Activated CD4-positive, alpha-beta T cell treated with anti-CD3 and anti-CD28 coated beads for 48 hours (primary cell): ENCODE measurements around the gene BMP10.
A peak's percentile ranks its signal among the peaks of the same experiment; 100 is the strongest.
"Not testable (repeated sequence)": the region's sequence is repeated elsewhere in the genome, so short reads cannot be mapped to it uniquely, and the experiment has no call there.

Experiments
- DNase-seq: peaks from one replicate; pipeline ENCODE4 v3.0.0-alpha.2; 2020

Gene BMP10

GRCh38 chr2:68871159-68871764 is at the start of gene BMP10:
Gene BMP10, minus strand, starts transcription at chr2:68871397. Its CDS starts 39 bp downstream, at chr2:68871358.
- no peak for DNase-seq

- DNase-seq, result no peak
These were observed 49.4 kb upstream of the BMP10 start for GRCh38 chr2:68920481-68921170.

GRCh38 chr2:68918497-68918896 is 47.3 kb upstream of the BMP10 start:
- DNase-seq, result no peak

DNA sequence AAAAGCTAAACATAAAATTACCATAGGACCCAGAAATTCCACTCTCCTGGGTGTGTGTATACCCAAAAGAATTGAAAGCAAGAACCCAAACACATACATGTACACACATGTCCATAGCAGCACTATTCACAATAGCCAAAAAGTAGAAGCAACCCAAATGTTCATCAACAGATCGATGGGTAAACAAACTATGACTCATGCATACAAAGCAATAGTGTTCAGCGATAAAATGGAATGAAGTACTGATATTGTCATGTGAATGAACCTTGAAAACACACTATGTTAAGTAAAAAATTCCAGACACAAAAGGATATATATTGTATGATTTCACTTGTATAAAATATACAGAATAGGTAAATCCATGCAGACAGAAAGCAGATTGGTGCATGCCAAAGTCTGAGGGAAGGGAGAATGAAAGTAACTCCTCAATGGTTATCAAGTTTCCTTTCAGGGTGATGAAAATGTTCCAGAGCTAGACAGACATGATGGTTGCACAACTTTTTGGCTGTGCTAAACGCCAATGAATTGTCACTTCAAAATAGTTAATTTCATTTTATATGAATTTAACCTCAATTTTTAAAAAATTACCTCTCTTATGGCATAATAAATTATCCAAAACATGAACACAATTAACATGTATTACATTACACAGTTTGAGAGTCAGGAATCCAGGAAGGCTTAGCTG is 46.0 kb upstream of the BMP10 start:
- DNase-seq, result no peak

DNA sequence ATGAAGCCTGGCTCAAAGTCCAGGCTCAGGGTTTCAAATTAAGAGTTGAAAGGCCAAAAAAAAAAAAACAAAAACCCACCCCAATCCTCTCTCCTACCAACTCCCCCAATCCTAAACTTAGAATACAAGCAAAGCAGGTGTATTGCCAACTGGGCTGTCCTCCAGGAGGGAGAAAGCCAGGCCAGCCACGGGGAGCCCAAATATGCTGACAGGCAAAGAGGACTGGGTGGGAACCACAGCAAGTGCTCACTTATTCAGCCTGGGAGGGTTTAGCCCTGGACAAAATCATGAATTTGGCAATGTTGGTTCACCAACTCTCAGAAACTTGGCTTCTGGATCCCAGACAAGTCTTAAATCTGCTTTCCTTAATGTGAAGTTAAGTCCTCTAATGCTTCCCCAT is 45.0 kb upstream of the BMP10 start:
- DNase-seq, result no peak

GRCh38 chr2:68915393-68915792 is 44.2 kb upstream of the BMP10 start:
- no peak for DNase-seq

DNA sequence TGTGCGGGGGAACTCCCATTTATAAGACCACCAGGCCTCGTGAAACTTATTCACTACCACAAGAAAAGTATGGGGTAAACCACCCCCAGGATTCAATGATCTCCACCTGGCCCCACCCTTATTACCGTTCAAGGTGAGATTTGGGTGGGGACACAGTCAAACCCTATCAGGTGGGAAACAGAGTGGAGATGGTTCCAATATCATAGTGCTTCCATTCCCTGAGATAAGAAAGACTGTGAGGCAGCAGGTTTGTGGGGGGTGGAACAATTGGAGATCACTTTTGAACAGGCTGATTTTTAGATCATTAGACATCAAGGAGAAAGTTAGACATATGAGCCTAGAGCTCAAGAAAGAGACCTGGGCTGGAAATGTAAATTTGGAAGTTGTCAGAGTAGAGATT is 42.2 kb upstream of the BMP10 start:
- no peak for DNase-seq

DNA sequence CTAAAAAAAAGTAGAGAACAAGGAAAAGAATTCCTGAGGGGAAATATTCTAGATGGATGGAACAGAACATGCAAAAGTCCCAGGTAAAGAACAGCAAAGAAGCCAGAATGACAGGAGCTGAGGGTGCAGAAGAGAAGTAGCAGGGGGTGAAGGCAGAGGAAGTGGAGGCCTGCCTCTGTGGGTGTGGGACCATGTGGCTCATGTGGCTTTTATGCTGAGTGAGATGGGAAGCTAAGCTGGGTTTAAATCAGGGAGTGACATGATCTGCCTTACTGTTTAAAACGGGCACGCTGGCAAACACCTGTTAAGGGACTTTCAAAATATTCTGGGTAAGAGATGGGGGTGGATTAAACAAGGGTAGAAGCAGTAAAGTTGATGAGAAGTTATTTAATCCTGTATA is 41.5 kb upstream of the BMP10 start:
- peak; percentile 54 for DNase-seq

- no peak for DNase-seq
These were observed 40.9 kb upstream of the BMP10 start for GRCh38 chr2:68912111-68912510.

DNA sequence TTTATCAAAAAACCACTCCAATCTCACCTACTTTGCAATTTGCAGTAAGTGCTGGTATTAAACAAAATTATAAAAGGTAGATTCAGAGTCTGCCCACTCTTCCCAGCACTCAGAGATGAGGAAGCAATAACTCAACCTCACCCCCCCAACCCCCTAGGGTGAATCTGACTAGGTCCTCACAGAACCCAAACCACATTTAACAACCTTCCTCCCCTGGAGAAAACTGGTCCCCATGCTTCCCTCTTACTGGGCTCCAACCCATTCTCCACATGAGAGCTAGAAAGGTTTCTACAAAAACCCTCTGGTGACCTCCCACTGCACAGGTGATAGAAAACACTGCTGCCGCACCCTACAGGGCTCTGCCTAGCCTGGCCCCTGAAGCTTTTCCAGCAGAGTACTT is 40.5 kb upstream of the BMP10 start:
- DNase-seq, result peak; percentile 31

DNA sequence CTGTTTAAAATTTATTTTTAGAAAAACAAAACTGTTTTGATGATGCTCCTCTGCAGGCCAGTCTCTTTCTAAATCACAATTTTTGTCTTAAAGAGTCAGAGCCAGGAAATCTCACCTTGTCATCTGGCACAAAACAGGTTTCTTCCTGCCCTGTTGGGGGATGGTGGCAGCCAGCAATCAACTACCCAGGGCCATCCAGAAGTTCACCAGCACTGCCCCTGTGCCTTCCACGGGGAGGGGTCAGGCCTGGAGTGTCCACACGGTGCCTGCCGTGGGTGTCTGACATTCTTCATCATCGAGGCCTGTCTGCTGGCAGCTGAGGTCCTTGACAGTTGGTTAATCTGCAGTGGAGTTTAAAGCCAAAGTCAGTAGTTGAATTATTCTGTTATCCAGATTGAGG is 40.0 kb upstream of the BMP10 start:
- DNase-seq, result no peak

DNA sequence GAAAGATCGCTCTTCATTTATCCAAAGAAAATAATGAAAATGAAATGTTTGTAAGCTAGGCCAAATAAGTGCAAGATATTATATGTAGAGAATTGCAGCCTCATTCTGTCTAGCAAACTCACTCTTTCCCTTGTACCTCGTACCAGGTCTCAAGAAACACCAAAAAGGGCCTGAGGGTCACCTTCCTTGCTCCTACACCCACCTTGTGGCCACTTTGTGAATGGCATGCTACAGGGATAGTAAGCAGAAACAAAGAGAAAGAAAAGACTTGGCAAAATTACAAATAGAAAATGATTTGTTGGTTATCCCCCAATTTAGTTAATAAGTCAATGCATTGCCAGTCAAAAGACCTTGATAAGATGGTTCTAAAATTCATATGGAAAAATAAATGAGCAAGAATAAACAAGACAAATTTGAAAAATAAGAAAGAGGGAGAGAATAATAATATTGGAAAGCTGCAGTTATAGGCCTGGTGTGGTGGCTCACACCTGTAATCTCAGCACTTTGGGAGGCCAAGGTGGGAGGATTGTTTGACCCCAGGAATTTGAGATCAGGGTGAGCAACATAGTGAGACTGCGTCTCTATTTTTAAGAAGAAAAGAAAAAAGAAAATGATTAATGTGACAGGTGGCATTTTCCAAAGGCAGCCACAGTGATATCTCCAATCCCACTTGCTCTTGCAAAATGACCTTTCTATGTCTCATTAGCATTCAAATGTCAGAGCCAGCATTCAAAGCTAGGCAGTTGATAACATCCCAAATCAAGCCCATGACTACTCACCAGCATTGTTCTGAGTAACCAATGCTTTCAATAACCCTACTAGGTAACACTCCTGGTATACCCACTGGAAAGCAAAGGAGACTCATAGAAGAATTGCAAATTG is 38.8 kb upstream of the BMP10 start:
- DNase-seq, result peak; percentile 86

DNA sequence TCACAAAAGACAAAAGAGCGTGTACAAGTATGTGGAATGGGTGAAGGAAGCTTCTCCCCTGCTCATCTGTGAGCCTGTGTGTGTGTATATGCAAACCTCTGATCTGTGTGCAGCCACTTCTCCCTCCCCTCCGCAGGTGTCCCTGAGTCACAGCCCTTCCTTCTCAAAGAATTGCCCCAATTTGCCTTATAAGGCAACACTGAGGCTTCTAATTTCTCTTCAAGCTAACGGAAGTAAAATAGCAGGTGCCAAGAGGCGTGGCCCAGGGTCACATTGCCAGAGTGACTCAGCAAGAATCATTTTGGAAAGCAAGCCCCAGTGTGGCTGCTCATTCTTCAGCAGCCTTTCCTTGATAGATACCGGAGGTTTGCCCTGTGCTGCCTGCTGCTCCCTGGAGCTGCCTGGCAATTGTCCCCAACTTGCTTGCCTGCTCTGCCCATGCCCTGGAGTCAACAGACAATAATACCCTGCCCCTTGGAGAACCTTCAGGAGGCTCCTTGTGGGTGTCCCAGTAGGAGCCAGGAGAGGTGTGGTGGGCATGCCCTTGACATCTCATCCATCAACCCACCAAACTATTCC is 37.3 kb upstream of the BMP10 start:
- DNase-seq, result peak; percentile 90

DNA sequence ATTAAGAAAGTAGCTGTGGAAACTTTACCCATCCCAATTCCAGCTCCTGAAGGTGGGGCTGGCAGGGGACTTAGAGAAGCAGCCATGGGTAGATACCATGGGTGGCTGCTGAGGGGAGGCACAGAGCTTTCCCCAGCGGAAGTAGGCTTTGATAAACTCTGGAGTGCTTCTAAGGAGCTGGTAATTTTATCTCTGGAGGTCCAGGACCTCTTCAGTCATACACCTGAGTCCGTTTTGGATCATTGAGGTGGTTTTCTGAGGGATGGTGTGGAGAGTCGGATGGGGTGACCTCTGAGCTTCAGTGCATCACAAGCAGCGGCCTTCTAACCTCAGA is 36.7 kb upstream of the BMP10 start:
- no peak for DNase-seq

DNA sequence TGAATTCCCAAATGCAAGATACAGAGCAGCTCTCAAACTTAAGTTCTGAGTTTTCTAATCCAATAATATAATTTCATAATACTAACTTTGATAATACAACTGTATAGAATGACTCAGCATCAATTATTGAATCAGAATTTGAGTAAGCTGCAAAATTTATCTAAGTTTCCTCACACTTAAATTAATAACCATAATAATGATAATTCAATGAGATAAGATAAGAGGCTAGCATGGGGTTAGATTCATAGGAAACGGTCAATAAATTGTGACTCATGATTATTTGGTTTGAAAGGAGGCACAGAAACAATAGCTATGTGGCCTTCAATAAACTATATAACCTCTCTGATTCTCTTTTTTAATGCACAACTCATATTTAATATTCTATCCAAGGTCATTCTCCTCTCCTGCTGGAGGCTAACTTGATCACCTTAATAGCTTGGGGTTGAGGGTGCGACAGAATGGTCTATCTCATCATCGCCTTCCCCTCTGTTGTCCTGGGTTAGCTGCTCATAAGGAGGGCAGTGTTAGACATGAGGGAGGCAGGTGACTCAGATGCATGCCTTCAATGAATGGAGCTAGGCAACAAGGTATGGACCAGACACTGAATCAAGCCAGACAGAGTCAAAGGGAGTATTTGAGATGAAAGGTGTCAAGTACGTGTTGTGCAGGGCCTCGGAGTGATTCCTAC is 36.2 kb upstream of the BMP10 start:
- DNase-seq, result peak; percentile 22

- no peak for DNase-seq
These were observed 35.5 kb upstream of the BMP10 start for GRCh38 chr2:68906716-68907115.

DNA sequence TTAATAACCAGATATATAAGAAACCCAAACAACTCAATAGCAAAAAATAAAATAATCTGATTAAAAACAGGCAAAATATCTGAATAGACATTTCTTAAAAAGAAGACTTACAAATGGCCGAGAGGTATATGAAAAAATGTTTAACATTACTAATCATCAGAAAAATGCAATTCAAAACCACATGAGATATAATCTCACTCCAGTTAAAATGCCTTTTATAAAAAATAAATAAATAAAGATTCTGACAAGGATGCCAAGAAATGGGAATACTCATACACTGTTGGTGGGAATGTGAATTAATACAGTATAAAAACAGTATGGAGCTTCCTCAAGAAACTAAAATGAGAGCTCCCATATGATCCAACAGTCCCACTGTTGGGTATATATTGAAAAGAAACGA is 33.9 kb upstream of the BMP10 start:
- DNase-seq, result no peak

DNA sequence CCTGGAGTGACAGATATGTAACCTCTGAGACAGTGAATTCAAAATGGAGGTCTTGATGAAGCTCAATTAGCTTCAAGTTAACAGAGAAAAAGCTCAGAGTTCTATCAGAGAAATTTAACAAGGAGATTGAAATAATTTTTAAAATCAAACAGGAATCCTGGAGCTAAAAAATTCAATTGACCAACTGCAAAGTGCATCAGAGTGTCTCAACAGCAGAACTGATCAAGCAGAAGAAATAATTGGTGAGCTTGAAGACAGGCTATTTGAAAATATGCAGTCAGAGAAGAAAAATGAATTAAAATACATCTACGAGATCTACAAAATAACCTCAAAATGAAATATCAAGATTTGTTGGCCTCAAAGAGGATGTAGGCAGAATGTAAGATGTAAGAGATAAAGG is 30.4 kb upstream of the BMP10 start:
- no peak for DNase-seq

GRCh38 chr2:68901199-68901514 is 30.0 kb upstream of the BMP10 start:
- no peak for DNase-seq

DNA sequence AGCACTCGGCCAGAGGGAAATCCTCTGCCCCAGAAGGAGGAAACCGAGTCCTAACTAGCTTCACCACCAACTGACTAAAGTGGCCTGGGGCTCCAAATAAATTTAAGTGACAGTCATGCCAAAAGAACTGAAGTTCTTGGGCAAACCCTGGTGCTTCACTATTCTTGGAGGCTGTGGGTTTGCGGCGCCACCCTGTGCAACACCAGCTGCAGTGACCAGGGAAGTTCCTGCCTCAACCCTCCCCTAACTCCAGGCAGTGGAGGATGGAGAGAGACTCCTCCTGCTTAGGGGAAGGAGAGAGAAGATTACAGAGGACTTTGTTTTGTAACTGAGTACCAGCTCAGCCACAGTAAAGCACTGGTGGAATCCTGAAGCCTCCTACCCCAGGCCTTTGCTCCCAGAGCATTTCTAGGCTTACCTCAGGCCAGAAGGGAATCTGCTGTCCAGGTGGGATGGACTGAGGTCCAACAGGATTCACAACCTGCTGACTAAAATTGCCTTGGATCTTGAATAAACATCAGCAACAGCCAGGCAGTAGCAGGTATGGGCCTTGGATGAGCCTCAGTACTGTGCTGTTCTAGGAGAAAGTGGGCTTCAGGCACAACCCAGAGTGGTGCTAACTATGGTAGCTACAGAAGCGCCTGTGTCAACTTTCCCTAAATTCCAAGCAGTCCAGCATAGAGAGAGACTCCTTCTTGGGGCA is 29.4 kb upstream of the BMP10 start:
- DNase-seq, result no peak

DNA sequence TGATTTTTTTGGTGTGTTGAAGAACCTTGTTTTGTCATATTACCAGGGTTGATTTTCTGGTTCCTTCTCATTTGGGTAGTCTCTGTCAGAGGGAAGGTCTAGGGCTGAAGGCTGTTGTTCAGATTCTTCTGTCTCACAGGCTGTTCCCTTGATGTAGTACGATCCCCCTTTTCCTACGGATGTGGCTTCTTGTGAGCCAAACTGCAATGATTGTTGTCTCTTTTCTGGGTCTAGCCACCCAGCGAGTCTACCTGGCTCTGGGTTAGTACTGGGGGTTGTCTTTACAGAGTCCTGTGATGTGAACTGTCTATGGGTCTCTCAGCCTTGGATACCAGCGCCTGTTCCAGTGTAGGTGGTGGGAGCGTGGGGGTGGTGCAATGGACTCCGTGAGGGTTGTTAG is 24.8 kb upstream of the BMP10 start:
- DNase-seq, result not testable (repeated sequence)

DNA sequence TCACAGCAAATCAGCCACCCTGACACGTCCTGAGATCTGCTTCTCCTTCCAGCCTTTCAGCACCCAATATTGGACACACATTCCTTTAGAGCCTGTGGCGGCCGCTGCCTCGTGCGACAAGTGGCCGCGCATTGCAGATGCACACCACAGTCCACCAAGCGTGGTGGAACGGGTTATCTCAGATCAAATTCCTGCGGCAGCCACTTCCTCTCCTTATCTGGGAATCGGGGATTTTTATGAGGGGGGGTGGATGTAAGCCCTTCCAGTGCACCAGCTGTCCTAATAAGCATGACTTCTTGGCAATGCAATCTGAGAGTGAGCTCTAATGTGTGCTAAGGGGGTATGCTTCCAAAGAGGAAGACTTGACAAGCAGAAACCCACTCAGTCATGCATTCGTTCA is 18.3 kb upstream of the BMP10 start:
- no peak for DNase-seq
